H1 (cell line): Measurements from ENCODE around the gene SERPINB6. TPM values are rescaled to one million over a fixed set of nuclear protein-coding genes. Genes with fewer than 3 reads are reported as not detected.

Source experiments
- ASH2L ChIP-seq: fragments of 200-600, 300-600 bp; sonication (generic); IDR thresholded peaks from one replicate; pipeline ENCODE4 v1.7.1; 2017; ENCODE audit warnings: low read length
- BACH1 ChIP-seq: IDR thresholded peaks from 2 replicates; pipeline ENCODE4 v1.6.1; 2012; ENCODE audit warnings: low read length, improper control_type of control experiment
- BRCA1 ChIP-seq: IDR thresholded peaks from 2 replicates; pipeline ENCODE4 v1.6.1; 2012; ENCODE audit warnings: low read depth, low read length, improper control_type of control experiment
- CBX5 ChIP-seq: fragments of 300-800, 300-1000 bp; sonication (generic); IDR thresholded peaks from 2 replicates; pipeline ENCODE4 v1.7.1; 2016; ENCODE audit warnings: antibody characterized with exemption, low read length, low read depth
- CHD1 ChIP-seq: IDR thresholded peaks from 2 replicates; pipeline ENCODE4 v1.6.1; 2012; ENCODE audit warnings: low read depth, low read length, improper control_type of control experiment
- CREB1 ChIP-seq: IDR thresholded peaks from 2 replicates; pipeline ENCODE4 v1.6.1; 2012; ENCODE audit warnings: inconsistent platforms
- CTBP2 ChIP-seq: IDR thresholded peaks from 2 replicates; pipeline ENCODE4 v1.7.0; 2011; ENCODE audit warnings: borderline replicate concordance, mild to moderate bottlenecking, moderate library complexity, mixed read lengths, low read length; ENCODE audit not compliant: insufficient read depth, insufficient read length
- EGR1 ChIP-seq: IDR thresholded peaks from 2 replicates; pipeline ENCODE4 v1.6.1; 2011; ENCODE audit warnings: low read depth, low read length, borderline replicate concordance
- EP300 ChIP-seq, 2 experiments: IDR thresholded peaks; 1 replicate in 1 of 2; 2 replicates in 1 of 2; pipeline ENCODE4 v1.6.1; 2011 to 2012; ENCODE audit warnings: low read depth in 2 of 2, low read length in 2 of 2, mild to moderate bottlenecking in 2 of 2, borderline replicate concordance in 1 of 2, inconsistent platforms in 1 of 2, moderate library complexity in 1 of 2
- JUN ChIP-seq: IDR thresholded peaks from 2 replicates; pipeline ENCODE4 v1.6.1; 2011; ENCODE audit warnings: low read depth, mild to moderate bottlenecking, improper control_type of control experiment, low read length
- JUND ChIP-seq: IDR thresholded peaks from 2 replicates; pipeline ENCODE4 v1.6.1; 2011; ENCODE audit warnings: mild to moderate bottlenecking, improper control_type of control experiment, low read length
- KDM5A ChIP-seq: fragments of 200-600 bp; IDR thresholded peaks from 2 replicates; pipeline ENCODE4 v1.7.1; 2012; ENCODE audit warnings: mild to moderate bottlenecking, low read length, inconsistent platforms, mixed read lengths
- PHF8 ChIP-seq: fragments of 200-600 bp; sonication (generic); conservative IDR thresholded peaks from 2 replicates; pipeline ENCODE4 v1.7.1; 2012; ENCODE audit warnings: low read depth, mild to moderate bottlenecking, inconsistent platforms, low read length, moderate library complexity
- POLR2A ChIP-seq, 2 experiments: IDR thresholded peaks; 1 replicate in 1 of 2; 2 replicates in 1 of 2; pipeline ENCODE4 v1.6.1; 2011; ENCODE audit warnings: low read depth in 2 of 2, low read length in 2 of 2, mild to moderate bottlenecking in 2 of 2; ENCODE audit errors: control extremely low read depth in 1 of 2
- POLR2AphosphoS5 ChIP-seq: IDR thresholded peaks from 2 replicates; pipeline ENCODE4 v1.6.1; 2011; ENCODE audit warnings: low read depth, low read length
- POU5F1 ChIP-seq: IDR thresholded peaks from 2 replicates; pipeline ENCODE4 v1.6.1; 2011; ENCODE audit warnings: low read depth, mild to moderate bottlenecking, low read length, moderate library complexity
- RXRA ChIP-seq: IDR thresholded peaks from 2 replicates; pipeline ENCODE4 v1.6.1; 2011; ENCODE audit warnings: low read depth, mild to moderate bottlenecking, low read length, moderate library complexity; ENCODE audit not compliant: insufficient read depth
- SIX5 ChIP-seq: IDR thresholded peaks from 2 replicates; pipeline ENCODE4 v1.6.1; 2011; ENCODE audit warnings: mild to moderate bottlenecking, low read depth, low read length
- SRF ChIP-seq: IDR thresholded peaks from 2 replicates; pipeline ENCODE4 v1.6.1; 2011; ENCODE audit warnings: mild to moderate bottlenecking, low read depth, low read length, moderate library complexity
- YY1 ChIP-seq: IDR thresholded peaks from 2 replicates; pipeline ENCODE4 v1.6.1; 2011; ENCODE audit warnings: low read depth, mild to moderate bottlenecking, low read length
- polyA plus RNA-seq, 7 experiments: library from polyadenylated mRNA; depleted of rRNA in 3 of 7; stranded (reverse) in 5 of 7; unstranded in 2 of 7; fragments of >200 nt in 5 of 7; fragments of 200-250 nt in 2 of 7; gene quantifications; 1 replicate in 5 of 7; 2 replicates in 1 of 7; 4 replicates in 1 of 7; pipeline versions ENCODE4 v1.2.1 to v1.2.3, GENCODE V29; 2011 to 2013; ENCODE audit warnings: missing spikeins in 2 of 7, mixed read lengths in 2 of 7
- total RNA-seq: library from RNA; stranded (reverse); fragmentation: NEBNext Ultra II Directional; extraction: Animal tissue kit (Norgen Biotek cat#: 25700); gene quantifications from 2 replicates; pipeline ENCODE4 v1.2.1, GENCODE V29; 2021
- TF ChIP-seq, protein P1 (sequence below): IDR thresholded peaks from 2 replicates; pipeline ENCODE4 v1.6.1; 2012; ENCODE audit warnings: inconsistent platforms
- TF ChIP-seq, protein P2 (sequence below): IDR thresholded peaks from 2 replicates; pipeline ENCODE4 v1.6.1; 2012; ENCODE audit warnings: low read length, inconsistent platforms

The SERPINB6 gene
- total and polyA plus RNA-seq, 2 of the 8 experiments (the other 6 are each of a cell fraction or from before 2014, with no cell fraction given): 27.2 to 29.4 TPM

DNA sequence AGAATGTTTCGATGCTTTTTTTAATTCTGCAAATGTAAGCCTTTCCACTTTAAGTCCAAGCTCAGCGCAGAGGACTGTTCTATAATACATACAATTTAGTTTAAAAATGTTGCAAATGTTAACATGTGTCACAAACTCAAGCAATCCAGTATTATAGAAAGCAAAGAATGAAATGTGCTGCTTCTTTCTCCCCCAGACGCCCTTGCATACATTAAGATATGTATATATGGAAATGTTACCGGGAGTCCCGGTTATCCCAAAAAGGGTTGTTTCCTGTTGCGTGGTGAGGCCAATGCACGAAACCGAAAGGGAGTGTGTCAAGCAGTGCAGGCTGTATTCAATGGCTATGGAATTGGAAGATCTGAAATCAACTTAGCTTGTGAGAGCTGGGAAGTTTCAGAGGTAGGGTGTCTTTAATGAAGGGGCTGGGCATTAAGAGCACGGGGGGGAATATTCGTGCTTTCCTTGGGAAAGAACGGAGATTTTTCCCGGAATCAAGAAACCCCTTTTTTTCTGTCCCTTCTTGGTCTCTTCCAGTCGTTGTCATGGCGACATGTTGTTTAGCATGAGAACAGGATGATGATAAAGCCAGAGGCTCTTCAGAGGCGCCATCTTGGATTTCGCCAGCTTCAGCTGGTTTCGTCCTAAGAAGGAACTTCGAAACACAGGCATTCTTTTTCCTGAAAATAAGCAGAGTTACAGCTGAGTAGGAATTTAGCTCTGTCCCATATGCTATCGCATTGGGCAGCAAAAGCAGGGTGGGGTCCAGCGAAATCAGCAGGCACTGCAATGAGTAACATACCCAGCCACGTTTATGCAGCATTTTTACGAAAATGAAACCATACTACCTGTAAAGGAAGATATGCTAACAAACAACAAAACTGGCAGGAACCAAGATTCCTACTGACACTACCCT is 18.2 kb upstream of the SERPINB6 start (continued):
- TF ChIP-seq BRCA1: 0 out of 2 replicates have a peak, but pooled peaks have one; percentile 27
- TF ChIP-seq EGR1: 0 out of 2 replicates have a peak, but pooled peaks have one; percentile 27
- no peak for TF ChIP-seq RXRA
- TF ChIP-seq CBX5: no peak
- peak; percentile 63 for TF ChIP-seq POLR2AphosphoS5
- TF ChIP-seq KDM5A: no peak
- peak; percentile 28 to 89 for TF ChIP-seq POLR2A (IDR thresholded peaks at IDR 0.05; ENCODE audit: control extremely low read depth in 1 of 2, low read depth in 2 of 2, low read length in 2 of 2)
- no peak for TF ChIP-seq BACH1
- TF ChIP-seq PHF8: peak; percentile 21; the same call in 1 of the 2 replicates
- TF ChIP-seq CHD1: peak; percentile 88; the same call in 1 of the 2 replicates
- peak; percentile 56; the same call in 1 of the 2 replicates for TF ChIP-seq POU5F1
- peak; percentile 90 for TF ChIP-seq SRF
- no peak for TF ChIP-seq ASH2L
- peak; percentile 38; the same call in 1 of the 2 replicates for TF ChIP-seq CREB1
- TF ChIP-seq, protein P1, sequence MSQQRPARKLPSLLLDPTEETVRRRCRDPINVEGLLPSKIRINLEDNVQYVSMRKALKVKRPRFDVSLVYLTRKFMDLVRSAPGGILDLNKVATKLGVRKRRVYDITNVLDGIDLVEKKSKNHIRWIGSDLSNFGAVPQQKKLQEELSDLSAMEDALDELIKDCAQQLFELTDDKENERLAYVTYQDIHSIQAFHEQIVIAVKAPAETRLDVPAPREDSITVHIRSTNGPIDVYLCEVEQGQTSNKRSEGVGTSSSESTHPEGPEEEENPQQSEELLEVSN: no peak
- peak; percentile 84 for TF ChIP-seq JUND
- TF ChIP-seq EP300 (IDR thresholded peaks at IDR 0.05; ENCODE audit: borderline replicate concordance in 1 of 2, low read depth in 2 of 2, low read length in 2 of 2): peak in 1 of 2 experiments; percentile 98; a peak in 1 of 3 replicates
- TF ChIP-seq CTBP2: no peak
- TF ChIP-seq JUN: no peak
- peak; percentile 99 for TF ChIP-seq YY1
- TF ChIP-seq SIX5: peak; percentile 37; the same call in 1 of the 2 replicates
- TF ChIP-seq, protein P2, sequence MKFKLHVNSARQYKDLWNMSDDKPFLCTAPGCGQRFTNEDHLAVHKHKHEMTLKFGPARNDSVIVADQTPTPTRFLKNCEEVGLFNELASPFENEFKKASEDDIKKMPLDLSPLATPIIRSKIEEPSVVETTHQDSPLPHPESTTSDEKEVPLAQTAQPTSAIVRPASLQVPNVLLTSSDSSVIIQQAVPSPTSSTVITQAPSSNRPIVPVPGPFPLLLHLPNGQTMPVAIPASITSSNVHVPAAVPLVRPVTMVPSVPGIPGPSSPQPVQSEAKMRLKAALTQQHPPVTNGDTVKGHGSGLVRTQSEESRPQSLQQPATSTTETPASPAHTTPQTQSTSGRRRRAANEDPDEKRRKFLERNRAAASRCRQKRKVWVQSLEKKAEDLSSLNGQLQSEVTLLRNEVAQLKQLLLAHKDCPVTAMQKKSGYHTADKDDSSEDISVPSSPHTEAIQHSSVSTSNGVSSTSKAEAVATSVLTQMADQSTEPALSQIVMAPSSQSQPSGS: peak; percentile 72; the same call in 1 of the 2 replicates
